NCI-H2227 (cell line): ENCODE measurements around the gene SWI5.
A peak's percentile ranks its signal among the peaks of the same experiment; 100 is the strongest.
"Not testable (repeated sequence)": the region's sequence is repeated elsewhere in the genome, so short reads cannot be mapped to it uniquely, and the experiment has no call there.

Experiments used
- DNase-seq: peaks from one replicate; lab custom pipeline; 2025; ENCODE audit not compliant: unreplicated experiment; lab: John Stamatoyannopoulos, UW

The SWI5 gene

DNA sequence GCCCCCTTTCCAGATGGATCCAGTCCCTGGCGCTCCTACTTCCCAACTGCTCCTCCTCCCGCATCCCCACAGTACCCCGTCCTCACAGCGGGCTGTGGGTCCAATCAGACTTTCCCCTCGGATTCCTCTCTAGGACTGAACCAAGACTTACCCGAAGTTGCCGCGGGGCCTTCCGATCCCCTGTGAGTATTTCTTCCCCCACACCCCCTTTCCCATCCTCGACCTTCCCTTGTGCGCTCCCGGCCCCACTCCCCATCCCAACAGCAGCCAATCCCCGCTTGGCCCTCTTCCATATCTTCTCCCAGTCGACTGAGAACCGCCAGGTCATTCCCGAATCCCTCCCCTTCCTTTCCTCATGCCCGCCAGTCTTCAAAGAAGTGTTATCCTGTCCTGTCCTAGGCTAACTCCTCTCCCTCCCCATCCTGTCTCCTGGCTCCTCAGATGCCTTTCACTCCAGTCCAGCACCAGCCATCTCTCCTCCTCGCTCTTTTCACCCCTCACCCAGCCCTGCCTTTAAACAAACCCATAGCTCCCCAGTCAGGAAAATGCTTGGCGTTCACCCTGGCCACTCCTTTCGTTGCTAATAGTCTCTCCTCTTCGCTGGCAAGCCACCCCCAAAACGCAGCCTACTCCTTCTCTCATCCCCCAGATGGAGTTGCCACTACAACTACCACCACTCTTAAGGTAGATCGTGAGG lies 646 bp downstream of the SWI5 start:
- DNase-seq, result peak; percentile 37

GRCh38 chr9:128279088-128280073 lies 3.3 kb downstream of the SWI5 start:
- DNase-seq, result not testable (repeated sequence)

DNA sequence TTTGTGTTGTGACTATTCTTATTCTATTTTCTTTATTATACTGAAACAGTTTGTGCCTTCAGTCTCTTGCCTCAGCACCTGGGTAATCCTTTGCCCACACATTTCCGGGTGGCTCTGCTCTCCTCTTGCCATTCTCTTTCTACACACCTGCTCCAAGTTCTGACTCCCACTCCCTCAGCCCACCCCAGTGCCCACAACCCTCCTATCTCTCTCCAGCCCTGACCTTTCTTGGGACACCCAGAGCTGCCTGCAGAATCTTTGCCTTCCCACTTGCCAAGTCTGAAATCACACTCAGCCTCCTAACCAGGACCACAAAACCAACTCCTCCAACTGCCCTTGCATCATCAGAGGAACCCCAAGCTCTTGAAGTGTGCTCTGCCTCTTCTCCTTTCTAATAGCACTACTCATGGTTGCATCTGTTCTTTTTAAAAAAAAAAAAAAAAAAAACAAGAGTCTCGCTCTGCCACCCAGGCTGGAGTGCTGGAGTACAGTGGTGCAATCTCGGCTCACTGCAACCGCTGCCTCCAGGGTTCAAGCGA lies 4.1 kb downstream of the SWI5 start:
- DNase-seq, result no peak

GRCh38 chr9:128282500-128282899 lies 6.4 kb downstream of the SWI5 start:
- no peak for DNase-seq

DNA sequence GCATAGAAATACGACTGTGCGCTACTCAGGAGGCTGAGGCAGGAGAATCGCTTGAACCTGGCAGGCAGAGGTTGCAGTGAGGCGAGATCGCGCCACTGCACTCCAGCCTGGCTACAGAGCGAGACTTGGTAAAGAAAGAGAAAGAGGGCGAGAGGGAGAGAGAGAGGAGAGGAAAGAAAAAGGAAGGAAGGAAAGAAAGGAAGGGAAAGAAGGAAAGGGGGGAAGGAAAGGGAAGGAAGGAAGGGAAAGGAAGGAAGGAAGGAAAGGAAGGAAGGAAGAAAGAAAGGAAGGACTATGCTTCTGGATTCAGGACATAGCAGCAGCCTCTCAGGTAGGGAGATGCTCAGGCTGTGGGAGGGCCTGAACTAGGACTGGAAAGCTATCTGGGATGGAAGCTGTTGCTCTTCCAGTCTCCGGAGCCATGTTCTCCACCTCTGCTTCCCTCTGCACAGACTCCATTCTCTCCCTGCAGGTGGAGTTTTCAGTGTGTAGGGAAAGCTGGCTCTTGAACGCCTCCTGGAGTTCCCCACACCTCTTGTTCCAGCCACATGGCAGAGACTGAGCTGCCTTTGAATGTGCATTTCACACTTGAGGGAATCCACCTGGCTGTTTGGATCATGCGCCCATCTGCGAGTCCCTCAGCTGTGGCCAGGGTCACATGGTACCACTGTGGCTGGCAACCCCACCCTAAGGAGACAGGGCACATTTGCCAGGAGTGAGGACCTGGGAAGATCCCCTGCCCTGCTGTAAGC lies 9.1 kb downstream of the SWI5 start:
- no peak for DNase-seq

- DNase-seq, result no peak
These were observed 10.4 kb downstream of the SWI5 start for GRCh38 chr9:128286440-128286839.

- no peak for DNase-seq
These were observed 12.4 kb downstream of the SWI5 start for GRCh38 chr9:128288273-128289004.

DNA sequence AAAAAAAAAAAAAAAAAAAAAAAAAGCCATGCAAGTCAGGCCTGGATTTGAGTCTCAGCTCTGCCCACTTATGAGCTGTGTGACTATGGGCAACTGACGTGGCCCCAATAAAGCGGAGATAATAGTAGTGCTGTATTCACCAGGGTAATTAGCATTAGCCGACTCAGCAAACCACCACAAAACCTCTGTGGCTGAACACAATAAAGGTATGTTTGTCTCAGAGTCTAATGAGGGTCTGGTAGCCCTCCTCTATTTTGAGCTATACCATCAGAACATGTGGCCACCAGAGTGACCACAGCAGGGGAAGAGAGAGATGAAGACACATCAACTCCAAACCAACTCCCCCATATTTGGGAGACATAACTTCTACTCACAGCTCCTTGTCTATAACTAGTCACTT lies 15.9 kb downstream of the SWI5 start:
- no peak for DNase-seq

GRCh38 chr9:128293091-128293490 lies 17.0 kb downstream of the SWI5 start:
- DNase-seq, result no peak

- DNase-seq, result no peak
These were observed 18.1 kb downstream of the SWI5 start for GRCh38 chr9:128294142-128294541.

GRCh38 chr9:128296340-128297220 lies 20.5 kb downstream of the SWI5 start:
- DNase-seq, result no peak

- DNase-seq, result no peak
These were observed 21.2 kb downstream of the SWI5 start for GRCh38 chr9:128297221-128297773.

DNA sequence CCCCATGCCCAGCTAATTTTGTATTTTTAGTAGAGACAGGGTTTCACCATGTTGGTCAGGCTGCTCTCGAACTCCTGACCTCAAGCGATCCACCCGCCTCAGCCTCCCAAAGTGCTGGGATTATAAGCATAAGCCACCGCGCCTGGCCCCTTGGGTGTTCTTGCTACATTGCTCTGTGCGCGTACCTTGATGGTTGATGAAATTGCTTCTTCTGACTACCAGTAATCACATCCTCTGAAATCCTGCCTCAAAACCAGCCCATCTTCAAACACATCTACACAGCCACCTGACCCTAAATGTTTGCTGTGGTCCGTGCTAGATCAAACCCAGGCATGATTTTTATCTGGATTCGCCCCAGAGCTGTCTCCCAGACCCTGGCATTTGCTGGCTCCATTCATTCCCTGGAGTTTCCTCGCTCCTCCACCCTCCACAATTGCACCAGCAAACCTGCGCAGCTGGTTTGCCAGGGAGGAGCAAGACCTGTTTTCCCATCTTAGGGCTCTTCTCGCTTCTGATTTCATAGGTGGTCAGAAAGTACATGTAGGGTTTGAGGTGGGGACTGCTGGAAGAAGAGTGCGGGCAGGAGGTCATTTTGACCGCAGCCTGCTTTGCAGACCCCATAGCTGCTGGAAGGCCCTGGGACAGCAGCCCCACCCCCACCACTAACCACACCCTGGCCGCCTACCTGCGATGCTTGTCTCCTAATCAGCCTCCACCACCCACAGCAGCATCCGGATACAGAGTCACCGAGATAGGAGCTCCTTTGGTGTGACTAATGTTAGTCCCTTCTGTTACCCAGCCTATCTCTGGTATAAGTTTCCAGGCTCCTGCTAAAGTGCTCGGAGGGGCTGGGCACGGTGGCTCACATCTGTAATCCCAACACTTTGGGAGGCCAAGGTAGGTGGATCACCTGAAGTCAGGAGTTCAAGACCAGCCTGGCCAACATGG lies 22.7 kb downstream of the SWI5 start:
- DNase-seq, result no peak

DNA sequence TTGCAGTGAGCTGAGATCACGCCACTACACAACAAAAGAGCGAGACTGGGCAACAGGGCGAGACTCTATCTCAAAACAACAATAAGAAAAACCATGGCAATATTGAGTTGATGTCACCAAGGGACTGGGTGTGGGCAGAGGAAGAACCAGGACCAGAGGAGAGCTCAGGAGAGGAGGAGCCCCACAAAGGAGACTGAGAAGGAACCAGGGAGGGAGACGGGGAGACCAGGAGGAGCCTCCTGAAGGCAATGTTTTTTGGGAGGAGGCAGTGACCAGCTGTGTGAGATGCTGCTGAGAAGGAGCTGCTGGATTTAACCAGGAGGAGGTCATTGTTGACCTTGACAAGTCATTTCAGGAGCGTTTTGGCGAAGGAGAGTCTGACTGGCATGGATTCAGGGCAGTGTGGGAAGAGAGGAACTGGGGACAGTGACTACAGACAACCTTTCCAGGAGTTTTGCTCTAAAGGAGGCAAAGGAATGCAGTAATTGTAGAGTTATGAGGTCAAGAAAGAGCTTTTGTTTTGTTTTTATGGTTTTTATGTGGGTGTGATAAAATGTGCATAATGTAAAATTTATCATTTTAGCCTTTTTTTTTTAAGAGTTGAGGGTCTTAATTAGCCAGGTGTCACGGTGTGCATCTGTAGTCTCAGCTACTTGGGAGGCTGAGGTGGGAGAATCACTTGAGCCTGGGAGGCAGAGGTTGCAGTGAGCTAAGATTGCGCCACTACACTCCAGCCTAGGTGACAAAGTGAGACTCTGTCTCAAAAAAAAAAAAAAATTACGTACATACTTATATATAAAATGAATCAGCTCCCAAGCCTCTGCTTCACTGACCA lies 28.3 kb downstream of the SWI5 start:
- no peak for DNase-seq

GRCh38 chr9:128304971-128305288 lies 28.9 kb downstream of the SWI5 start:
- no peak for DNase-seq

DNA sequence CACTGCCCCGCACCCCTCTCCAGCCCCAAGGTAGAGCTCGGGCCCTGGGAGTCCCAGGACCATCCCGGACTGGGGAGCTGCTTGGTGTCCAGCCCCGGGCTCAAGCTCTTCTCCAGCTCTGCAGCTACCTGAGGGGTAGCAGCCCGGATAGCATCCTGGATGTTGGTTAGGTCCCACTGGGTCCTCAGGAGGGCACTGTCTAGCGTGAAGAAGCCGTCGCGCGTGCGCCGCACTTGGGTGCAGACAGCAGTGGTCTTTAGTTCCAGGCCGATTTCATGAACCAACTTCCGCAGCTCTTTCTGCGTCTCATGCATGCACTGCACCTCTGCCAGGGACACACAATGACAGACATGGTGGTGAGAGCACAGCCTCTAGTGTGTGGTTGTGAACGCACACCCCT lies 33.5 kb downstream of the SWI5 start:
- no peak for DNase-seq

DNA sequence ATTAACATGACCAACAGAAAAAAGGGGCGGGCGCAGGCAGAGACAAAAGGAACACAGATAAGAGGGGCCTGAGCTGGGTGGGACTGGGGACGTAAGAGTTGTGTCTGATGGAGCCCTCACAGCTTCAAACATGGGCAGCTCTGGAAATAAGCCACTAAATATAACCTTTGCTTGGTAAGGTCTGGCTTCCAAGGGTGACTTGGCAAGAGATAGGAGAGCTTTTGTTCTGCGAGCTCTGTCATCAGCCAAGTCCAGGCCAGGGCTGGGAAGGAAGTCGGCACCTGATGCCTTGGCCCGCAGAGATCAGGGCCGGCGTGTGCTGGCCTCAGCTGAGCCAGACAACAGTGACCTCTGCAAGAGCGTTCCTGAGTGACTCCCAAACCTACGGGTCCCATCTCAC lies 34.4 kb downstream of the SWI5 start:
- DNase-seq, result no peak
